HepG2 (cell line): ENCODE data around the gene OR2L3. TPM values are rescaled to one million over a fixed set of nuclear protein-coding genes. Genes with fewer than 3 reads are reported as not detected.

Experiments used
- polyA plus RNA-seq, 8 experiments: library from polyadenylated mRNA; depleted of rRNA in 3 of 8; stranded (reverse) in 7 of 8; unstranded in 1 of 8; fragments of >200 nt; fragmentation: Illumina TruSeq in 4 of 8; extraction: Trizol in 4 of 8; gene quantifications; 2 replicates each; pipeline versions ENCODE4 v1.2.1 to v1.2.3, GENCODE V29; 2011 to 2016; ENCODE audit warnings: low read depth in 4 of 8, missing spikeins in 1 of 8, mixed read lengths in 1 of 8; ENCODE audit not compliant: insufficient read depth in 1 of 8
- small RNA-seq, 3 experiments: library from RNA; depleted of rRNA; stranded (forward); fragments of <200 nt; gene quantifications; one replicate each; pipeline ENCODE3, GENCODE V24; 2012; ENCODE audit warnings: low read depth in 2 of 3, low replicate concordance in 1 of 3; ENCODE audit not compliant: insufficient read length in 3 of 3, insufficient read depth in 2 of 3
- total RNA-seq, 5 experiments: library from RNA; depleted of rRNA; stranded (reverse); fragments of >200 nt; fragmentation: Illumina TruSeq; extraction: Trizol; gene quantifications; 2 replicates each; pipeline ENCODE4 v1.2.3, GENCODE V29; 2016; ENCODE audit warnings: low read depth in 1 of 5

The OR2L3 gene
- total and polyA plus RNA-seq, 2 of the 13 experiments (the other 11 are each of a cell fraction or from before 2014, with no cell fraction given) = not detected

Small RNAs within 50 kb of the gene (small RNA-seq; reads per million reads assigned to genes)
- gene RF00019 = 0 reads per million in 3 experiments

Other genes starting within 250 kb of the OR2L3 start
- gene OR14A16, start 222.7 kb upstream of the OR2L3 start, total RNA-seq (2016; rRNA removed; fragmentation: Illumina TruSeq; extraction: Trizol) = not detected in 2 replicates
- gene OR14A16, start 222.7 kb upstream of the OR2L3 start, polyA plus RNA-seq (2011; rRNA removed) = not detected in 2 replicates
- not detected in 2 replicates for gene OR11L1, start 204.9 kb upstream of the OR2L3 start, total RNA-seq (2016; rRNA removed; fragmentation: Illumina TruSeq; extraction: Trizol)
- gene OR11L1, start 204.9 kb upstream of the OR2L3 start, polyA plus RNA-seq (2011; rRNA removed) = not detected in 2 replicates
- gene TRIM58, start 189.6 kb upstream of the OR2L3 start, total RNA-seq (2016; rRNA removed; fragmentation: Illumina TruSeq; extraction: Trizol) = not detected in 2 replicates
- not detected in 2 replicates for gene TRIM58, start 189.6 kb upstream of the OR2L3 start, polyA plus RNA-seq (2011; rRNA removed)
- not detected in 2 replicates for gene OR2W3, start 151.2 kb upstream of the OR2L3 start, total RNA-seq (2016; rRNA removed; fragmentation: Illumina TruSeq; extraction: Trizol)
- gene OR2W3, start 151.2 kb upstream of the OR2L3 start, polyA plus RNA-seq (2011; rRNA removed) = not detected in 2 replicates
- not detected in 2 replicates for gene OR2T8, start 126.6 kb upstream of the OR2L3 start, total RNA-seq (2016; rRNA removed; fragmentation: Illumina TruSeq; extraction: Trizol)
- gene OR2T8, start 126.6 kb upstream of the OR2L3 start, polyA plus RNA-seq (2011; rRNA removed) = not detected in 2 replicates
- gene OR2AJ1, start 121.9 kb upstream of the OR2L3 start, total RNA-seq (2016; rRNA removed; fragmentation: Illumina TruSeq; extraction: Trizol) = not detected in 2 replicates
- gene OR2AJ1, start 121.9 kb upstream of the OR2L3 start, polyA plus RNA-seq (2011; rRNA removed) = not detected in 2 replicates
- gene OR2L8, start 98.0 kb upstream of the OR2L3 start, total RNA-seq (2016; rRNA removed; fragmentation: Illumina TruSeq; extraction: Trizol) = not detected in 2 replicates
- not detected in 2 replicates for gene OR2L8, start 98.0 kb upstream of the OR2L3 start, polyA plus RNA-seq (2011; rRNA removed)
- not detected in 2 replicates for gene OR2AK2, start 81.6 kb upstream of the OR2L3 start, total RNA-seq (2016; rRNA removed; fragmentation: Illumina TruSeq; extraction: Trizol)
- not detected in 2 replicates for gene OR2AK2, start 81.6 kb upstream of the OR2L3 start, polyA plus RNA-seq (2011; rRNA removed)
- not detected in 2 replicates for gene OR2L5, start 33.2 kb upstream of the OR2L3 start, total RNA-seq (2016; rRNA removed; fragmentation: Illumina TruSeq; extraction: Trizol)
- gene OR2L5, start 33.2 kb upstream of the OR2L3 start, polyA plus RNA-seq (2011; rRNA removed) = not detected in 2 replicates
- gene OR2L2, start 16.8 kb upstream of the OR2L3 start, total RNA-seq (2016; rRNA removed; fragmentation: Illumina TruSeq; extraction: Trizol) = not detected in 2 replicates
- gene OR2L2, start 16.8 kb upstream of the OR2L3 start, polyA plus RNA-seq (2011; rRNA removed) = not detected in 2 replicates
- not detected in 2 replicates for gene OR2L13, start 48.3 kb downstream of the OR2L3 start, total RNA-seq (2016; rRNA removed; fragmentation: Illumina TruSeq; extraction: Trizol)
- gene OR2L13, start 48.3 kb downstream of the OR2L3 start, polyA plus RNA-seq (2011; rRNA removed) = not detected in 2 replicates
- gene OR2M5, start 98.3 kb downstream of the OR2L3 start, total RNA-seq (2016; rRNA removed; fragmentation: Illumina TruSeq; extraction: Trizol) = not detected in 2 replicates
- gene OR2M5, start 98.3 kb downstream of the OR2L3 start, polyA plus RNA-seq (2011; rRNA removed) = not detected in 2 replicates
- not detected in 2 replicates for gene OR2M2, start 128.0 kb downstream of the OR2L3 start, total RNA-seq (2016; rRNA removed; fragmentation: Illumina TruSeq; extraction: Trizol)
- gene OR2M2, start 128.0 kb downstream of the OR2L3 start, polyA plus RNA-seq (2011; rRNA removed) = not detected in 2 replicates
- gene OR2M3, start 150.4 kb downstream of the OR2L3 start, total RNA-seq (2016; rRNA removed; fragmentation: Illumina TruSeq; extraction: Trizol) = not detected in 2 replicates
- not detected in 2 replicates for gene OR2M3, start 150.4 kb downstream of the OR2L3 start, polyA plus RNA-seq (2011; rRNA removed)
- gene OR2M4, start 184.6 kb downstream of the OR2L3 start, total RNA-seq (2016; rRNA removed; fragmentation: Illumina TruSeq; extraction: Trizol) = not detected in 2 replicates
- not detected in 2 replicates for gene OR2M4, start 184.6 kb downstream of the OR2L3 start, polyA plus RNA-seq (2011; rRNA removed)
- not detected in 2 replicates for gene OR2T33, start 231.1 kb downstream of the OR2L3 start, total RNA-seq (2016; rRNA removed; fragmentation: Illumina TruSeq; extraction: Trizol)
- gene OR2T33, start 231.1 kb downstream of the OR2L3 start, polyA plus RNA-seq (2011; rRNA removed) = not detected in 2 replicates